ENCODE measurements around the gene RENBP. TPM values are rescaled to one million over a fixed set of nuclear protein-coding genes. Genes with fewer than 3 reads are reported as not detected.
A peak's percentile ranks its signal among the peaks of the same experiment; 100 is the strongest.

Gene RENBP
- polyA plus RNA-seq, 1 experiment: 0.16 TPM

- Histone ChIP-seq H3K27me3 (ENCODE audit: control insufficient read depth, insufficient read depth, low read length) (no peaks in the 10 kb centered on the region), H3K9me3 (ENCODE audit: control insufficient read depth, insufficient read depth, low read length) (no peaks in the 10 kb centered on the region; the same call in 1 of the 2 replicates), H3K27ac (ENCODE audit: low read depth, low read length) (peak overlapping the region; percentile 68), H3K4me3 (ENCODE audit: low read depth, low read length) (peak overlapping the region; percentile 59)
- TF ChIP-seq CTCF (IDR thresholded peaks at IDR 0.05; ENCODE audit: low read depth, low read length): no peak
- DNase-seq (ENCODE audit: low read depth, low spot score): no peak
- ChIA-PET CTCF (no interaction called here), POLR2A (no interaction called here)
Measured at GRCh38 chrX:153973127-153974002, 28.9 kb upstream of the RENBP start.

- Histone ChIP-seq H3K27me3 (ENCODE audit: control insufficient read depth, insufficient read depth, low read length) (no peaks in the 10 kb centered on the region), H3K27ac (ENCODE audit: low read depth, low read length) (peak within 1 kb of the TSS; percentile 98), H3K9me3 (ENCODE audit: control insufficient read depth, insufficient read depth, low read length) (no peaks in the 10 kb centered on the region; the same call in 1 of the 2 replicates), H3K4me3 (ENCODE audit: low read depth, low read length) (peak within 1 kb of the TSS; percentile 83)
- peak; percentile 55 for DNase-seq (ENCODE audit: low read depth, low spot score)
- CTCF ChIA-PET: interaction anchor here (0.9 kb wide), 1 partner anchor 26 kb away, joined by 3 read pairs; no protein-coding TSS in a partner anchor
- POLR2A ChIA-PET: interaction anchor here (0.6 kb wide), 2 partner anchors 28 to 30 kb away, joined by 3 read pairs; no protein-coding TSS in a partner anchor
- no peak for TF ChIP-seq CTCF (IDR thresholded peaks at IDR 0.05; ENCODE audit: low read depth, low read length)
Measured at GRCh38 chrX:153972368-153973126, 28.1 kb upstream of the RENBP start, which contains the start of gene TMEM187. TSS of gene TMEM187 (plus strand) at chrX:153972754. CDS start at chrX:153982063, 9,309 bp downstream.

- CTCF ChIA-PET: interaction anchor here (0.9 to 1.6 kb wide), 2 partner anchors 25 to 42 kb away, joined by 3 to 7 read pairs; no protein-coding TSS in a partner anchor
- peak; percentile 70 for DNase-seq (ENCODE audit: low read depth, low spot score)
- H3K9me3 ChIP-seq (ENCODE audit: control insufficient read depth, insufficient read depth, low read length): no peaks in the 10 kb centered on the region; the same call in 1 of the 2 replicates
Measured at GRCh38 chrX:153971450-153972367, 27.3 kb upstream of the RENBP start, which contains the start of gene HCFC1. TSS of gene HCFC1 (minus strand) at chrX:153971818. CDS start at chrX:153970840, 978 bp downstream.

More at GRCh38 chrX:153971450-153972367, 27.3 kb upstream of the RENBP start, which contains the start of gene HCFC1:
- H3K4me3 ChIP-seq (ENCODE audit: low read depth, low read length): peak within 1 kb of the TSS; percentile 83
- TF ChIP-seq CTCF (IDR thresholded peaks at IDR 0.05; ENCODE audit: low read depth, low read length): no peak
- POLR2A ChIA-PET: interaction anchor here (0.6 kb wide), 2 partner anchors 9 to 29 kb away, joined by 3 to 7 read pairs; no protein-coding TSS in a partner anchor
- peak within 1 kb of the TSS; percentile 98 for H3K27ac ChIP-seq (ENCODE audit: low read depth, low read length)
- no peaks in the 10 kb centered on the region for H3K27me3 ChIP-seq (ENCODE audit: control insufficient read depth, insufficient read depth, low read length)

Measured in AG04450 (cell line).